ENCODE results near the gene CALR3.

The CALR3 gene

GRCh38 chr19:16429066-16429758 lies 66.8 kb downstream of the CALR3 start:
- no peak for DNase-seq (ENCODE audit: low spot score)

All from D341Med (cell line).